Measurements from ENCODE around the gene SYNE2. TPM values are rescaled to one million over a fixed set of nuclear protein-coding genes. Genes with fewer than 3 reads are reported as not detected.
A peak's percentile ranks its signal among the peaks of the same experiment; 100 is the strongest.

SYNE2 gene
- total RNA-seq, 4 donors from 2014 or later, result 212 to 378 (median 285) TPM

DNA sequence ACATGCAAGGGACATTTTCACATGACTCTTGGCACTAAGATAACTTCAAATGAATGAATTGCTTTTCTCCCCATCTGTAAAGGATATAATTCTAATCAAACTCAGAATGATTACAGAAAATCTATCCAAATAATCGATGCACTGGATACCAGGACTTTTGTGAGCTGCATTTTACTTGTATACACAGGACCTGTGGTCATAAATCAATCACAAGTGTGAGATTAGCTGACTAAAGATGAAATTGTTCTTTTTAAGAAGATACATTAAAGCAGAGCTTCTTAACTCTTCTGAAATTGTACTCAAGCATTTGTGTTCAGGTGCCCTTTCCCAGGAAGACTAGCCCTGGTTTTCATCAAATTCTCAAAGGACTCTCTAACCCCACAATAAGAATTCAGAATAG is 375.1 kb downstream of the SYNE2 start:
- DNase-seq (ENCODE audit: low spot score in 2 of 2), result no peak
- Histone ChIP-seq H3K4me1 (peaks cover 0 to 4% (median 0%) of the 10 kb centered on the region in 4 donors), H3K36me3 (peaks cover 0 to 78% (median 24%) of the 10 kb centered on the region in 3 donors), H3K27me3 (no peaks in the 10 kb centered on the region), H3K9me3 (no peaks in the 10 kb centered on the region), H3K4me3 (no peak overlapping the region), H3K27ac (no peak overlapping the region)
- TF ChIP-seq EP300 (IDR thresholded peaks at IDR 0.05) (no peak), POLR2A (IDR thresholded peaks at IDR 0.05) (no peak)
- TF ChIP-seq, protein P1, sequence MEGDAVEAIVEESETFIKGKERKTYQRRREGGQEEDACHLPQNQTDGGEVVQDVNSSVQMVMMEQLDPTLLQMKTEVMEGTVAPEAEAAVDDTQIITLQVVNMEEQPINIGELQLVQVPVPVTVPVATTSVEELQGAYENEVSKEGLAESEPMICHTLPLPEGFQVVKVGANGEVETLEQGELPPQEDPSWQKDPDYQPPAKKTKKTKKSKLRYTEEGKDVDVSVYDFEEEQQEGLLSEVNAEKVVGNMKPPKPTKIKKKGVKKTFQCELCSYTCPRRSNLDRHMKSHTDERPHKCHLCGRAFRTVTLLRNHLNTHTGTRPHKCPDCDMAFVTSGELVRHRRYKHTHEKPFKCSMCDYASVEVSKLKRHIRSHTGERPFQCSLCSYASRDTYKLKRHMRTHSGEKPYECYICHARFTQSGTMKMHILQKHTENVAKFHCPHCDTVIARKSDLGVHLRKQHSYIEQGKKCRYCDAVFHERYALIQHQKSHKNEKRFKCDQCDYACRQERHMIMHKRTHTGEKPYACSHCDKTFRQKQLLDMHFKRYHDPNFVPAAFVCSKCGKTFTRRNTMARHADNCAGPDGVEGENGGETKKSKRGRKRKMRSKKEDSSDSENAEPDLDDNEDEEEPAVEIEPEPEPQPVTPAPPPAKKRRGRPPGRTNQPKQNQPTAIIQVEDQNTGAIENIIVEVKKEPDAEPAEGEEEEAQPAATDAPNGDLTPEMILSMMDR (IDR thresholded peaks at IDR 0.05), result no peak
- WGBS, 2 donors, result 69 to 90% methylated on average over 1 of the region's 1 CpG

DNA sequence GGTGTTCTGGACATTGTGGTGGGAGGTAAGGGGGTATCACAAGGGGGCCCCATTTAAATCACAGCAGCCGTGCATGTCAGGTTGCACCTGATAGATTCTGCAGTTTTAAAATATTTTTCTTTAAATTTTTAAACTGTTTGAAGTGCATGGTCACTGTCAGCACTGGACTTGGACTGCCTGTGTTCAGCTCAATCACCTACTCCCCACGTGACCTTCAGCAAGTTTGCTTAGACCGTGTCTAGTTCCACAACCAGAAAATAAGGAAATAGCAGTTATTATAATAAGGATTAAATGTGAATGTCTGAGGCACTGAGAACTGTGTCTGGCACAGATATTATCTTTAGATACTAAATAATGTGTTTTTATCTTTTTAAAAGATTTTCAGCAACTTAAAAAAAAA is 376.7 kb downstream of the SYNE2 start:
- Histone ChIP-seq H3K27me3 (no peaks in the 10 kb centered on the region), H3K4me1 (peaks cover 0 to 4% (median 0%) of the 10 kb centered on the region in 4 donors), H3K36me3 (peaks cover 0 to 67% (median 19%) of the 10 kb centered on the region in 3 donors), H3K4me3 (no peak overlapping the region), H3K9me3 (no peaks in the 10 kb centered on the region), H3K27ac (no peak overlapping the region)
- no peak for DNase-seq (ENCODE audit: low spot score in 2 of 2)
- 79 to 93% methylated on average over 3 of the region's 3 CpGs for WGBS, 2 donors
- no peak for TF ChIP-seq EP300 (IDR thresholded peaks at IDR 0.05)
- TF ChIP-seq, protein P1 (IDR thresholded peaks at IDR 0.05), result no peak
- TF ChIP-seq POLR2A (IDR thresholded peaks at IDR 0.05), result no peak

DNA sequence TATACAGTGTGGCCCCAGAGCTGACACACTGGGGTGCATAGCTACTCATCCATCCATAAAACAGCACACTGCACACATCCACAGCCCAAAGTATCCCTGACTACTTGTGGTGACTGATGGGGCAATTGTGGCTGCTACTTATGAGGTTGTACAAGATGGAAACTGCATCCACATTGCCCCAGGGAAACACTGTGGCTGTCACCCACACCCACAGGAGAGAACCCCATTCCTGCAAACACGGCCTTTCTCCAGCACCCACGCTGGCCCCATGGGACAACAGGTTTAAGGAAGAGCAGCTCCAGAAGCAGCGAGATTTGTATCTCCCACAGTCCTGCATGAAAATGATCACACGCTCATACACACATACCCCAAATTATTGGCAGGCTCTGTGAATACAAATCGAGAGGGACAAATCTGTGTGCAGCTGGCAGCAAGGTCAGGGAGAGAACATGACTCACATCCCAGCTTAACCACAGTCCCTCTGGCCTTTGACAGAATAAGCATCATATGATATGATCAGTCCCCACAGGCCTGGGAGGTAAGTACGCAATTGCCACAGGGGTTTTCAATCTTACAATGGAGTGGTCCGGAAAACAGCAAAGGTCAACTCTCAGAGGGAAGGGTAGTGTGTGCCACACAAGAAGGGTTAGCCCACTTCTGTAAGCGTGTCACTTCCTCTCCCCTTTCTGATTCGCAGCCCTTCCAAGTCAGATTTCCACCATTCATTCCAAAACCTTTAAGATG is 379.5 kb downstream of the SYNE2 start:
- Histone ChIP-seq H3K36me3 (peaks cover 0 to 41% (median 5%) of the 10 kb centered on the region in 3 donors), H3K4me1 (peaks cover 0 to 10% (median 4%) of the 10 kb centered on the region in 4 donors), H3K4me3 (no peak overlapping the region), H3K9me3 (no peaks in the 10 kb centered on the region), H3K27ac (peak overlapping the region in 2 of 4 donors; percentile 19 to 47), H3K27me3 (no peaks in the 10 kb centered on the region)
- TF ChIP-seq, protein P1 (IDR thresholded peaks at IDR 0.05), result no peak
- 51 to 65% methylated on average over 9 of the region's 9 CpGs for WGBS, 2 donors
- peak in 1 of 2 donors; percentile 14 for DNase-seq (ENCODE audit: low spot score in 2 of 2)

DNA sequence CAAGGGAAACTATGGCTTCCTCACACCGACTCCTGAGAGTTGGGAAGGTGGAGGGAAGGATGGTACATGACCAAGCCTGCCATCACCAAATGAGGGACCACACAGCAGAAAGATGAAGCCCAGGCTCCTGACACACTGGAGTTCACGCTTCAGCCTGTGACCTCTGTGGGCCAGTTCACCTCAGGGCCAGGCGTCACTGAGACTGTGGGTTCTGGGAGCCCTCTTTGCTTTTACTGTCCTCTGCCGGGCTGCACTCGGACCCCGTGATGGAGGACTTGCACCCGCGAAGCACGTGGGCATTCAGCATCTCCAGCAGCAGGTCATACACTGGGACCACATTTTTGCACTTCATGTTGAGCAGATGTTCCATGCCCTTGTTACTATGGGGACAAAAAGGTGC is 380.1 kb downstream of the SYNE2 start:
- WGBS, 2 donors, result 93 to 96% methylated on average over 9 of the region's 9 CpGs
- Histone ChIP-seq H3K36me3 (peaks cover 0 to 34% (median 0%) of the 10 kb centered on the region in 3 donors), H3K4me3 (no peak overlapping the region), H3K9me3 (no peaks in the 10 kb centered on the region), H3K27ac (peak overlapping the region in 2 of 4 donors; percentile 19 to 47), H3K4me1 (peaks cover 0 to 10% (median 4%) of the 10 kb centered on the region in 4 donors), H3K27me3 (no peaks in the 10 kb centered on the region)
- TF ChIP-seq EP300 (IDR thresholded peaks at IDR 0.05), result no peak
- DNase-seq (ENCODE audit: low spot score in 2 of 2), result no peak

DNA sequence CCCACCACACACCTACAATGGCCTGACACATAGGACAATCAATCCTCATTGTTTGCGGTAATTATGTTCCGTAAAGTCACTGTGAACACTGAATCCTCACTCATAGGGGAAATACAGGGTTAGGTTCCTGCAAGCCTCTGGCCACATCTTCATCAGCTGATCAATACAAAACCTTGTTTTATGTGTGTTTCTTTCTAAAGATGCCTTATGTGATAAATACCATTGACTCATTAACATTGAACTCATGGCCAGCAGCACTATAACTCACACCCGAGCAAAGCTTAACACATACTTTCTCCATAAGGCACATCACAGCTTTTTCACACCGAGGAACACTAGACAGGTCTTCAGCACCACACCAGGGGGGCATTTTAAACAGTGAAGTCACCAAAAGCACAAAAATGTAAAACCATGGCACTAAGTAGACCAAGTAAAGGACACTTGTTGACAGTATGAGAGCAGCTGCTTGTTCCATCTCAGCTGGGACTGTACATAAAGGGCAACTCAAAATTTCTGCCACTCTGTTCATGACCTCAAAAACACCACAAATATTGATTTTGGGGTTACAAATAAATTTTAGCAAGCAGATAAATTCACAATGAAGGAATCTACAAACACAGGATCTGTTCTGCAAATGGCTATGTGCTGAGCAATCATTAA is 380.9 kb downstream of the SYNE2 start:
- H3K36me3 ChIP-seq, result peaks cover 0 to 27% (median 0%) of the 10 kb centered on the region in 3 donors
- H3K4me1 ChIP-seq, result peaks cover 0 to 10% (median 4%) of the 10 kb centered on the region in 4 donors
- no peaks in the 10 kb centered on the region for H3K9me3 ChIP-seq
- no peak overlapping the region for H3K4me3 ChIP-seq
- H3K27ac ChIP-seq, result peak overlapping the region in 1 of 4 donors; percentile 24
- TF ChIP-seq POLR2A (IDR thresholded peaks at IDR 0.05) (no peak), EP300 (IDR thresholded peaks at IDR 0.05) (no peak)
- TF ChIP-seq, protein P1 (IDR thresholded peaks at IDR 0.05), result no peak
- no peak for DNase-seq (ENCODE audit: low spot score in 2 of 2)
- 88 to 96% methylated on average over 4 of the region's 4 CpGs for WGBS, 2 donors
- no peaks in the 10 kb centered on the region for H3K27me3 ChIP-seq
